Measurements from ENCODE around the gene TOMM20. TPM values are rescaled to one million over a fixed set of nuclear protein-coding genes. Genes with fewer than 3 reads are reported as not detected.

Gene TOMM20
- total and polyA plus RNA-seq, 2 experiments from 2014 or later = 51.8 to 99.6 TPM

GRCh38 chr1:235067396-235068157 is 61.1 kb downstream of the TOMM20 start:
- Histone ChIP-seq H3K27ac (peak overlapping the region; percentile 96), H3K9me3 (ENCODE audit: low read depth) (no peaks in the 10 kb centered on the region), H3K4me3 (no peak overlapping the region), H3K27me3 (no peaks in the 10 kb centered on the region), H3K9me2 (replicated peaks; ENCODE audit: insufficient read depth) (no peaks in the 10 kb centered on the region), H3K36me3 (replicated peaks; ENCODE audit: insufficient read depth, low read depth) (no peaks in the 10 kb centered on the region), H2AFZ (no peak overlapping the region), H4K20me1 (ENCODE audit: insufficient read depth, poor library complexity, severe bottlenecking) (no peaks in the 10 kb centered on the region), H3K4me1 (ENCODE audit: insufficient read depth) (peaks cover 25% of the 10 kb centered on the region), H3K4me2 (peak overlapping the region; percentile 47), H3K79me2 (no peaks in the 10 kb centered on the region)
- TF ChIP-seq CTCF (IDR thresholded peaks at IDR 0.05; ENCODE audit: poor library complexity) (no peak), EZH2 (IDR thresholded peaks at IDR 0.05; ENCODE audit: borderline replicate concordance) (no peak), EZH2phosphoT487 (IDR thresholded peaks at IDR 0.05; ENCODE audit: low read depth, severe bottlenecking, unreplicated experiment) (no peak)
- 65% methylated on average over 12 of the region's 12 CpGs for whole genome bisulfite sequencing (ENCODE audit: low lambda C conversion rate, missing lambda C conversion rate)
- peak; percentile 90 for DNase-seq (ENCODE audit: low spot score)

- no peak overlapping the region for H3K4me2 ChIP-seq
- no peaks in the 10 kb centered on the region for H3K36me3 ChIP-seq (replicated peaks; ENCODE audit: insufficient read depth, low read depth)
- no peaks in the 10 kb centered on the region for H3K79me2 ChIP-seq
- no peaks in the 10 kb centered on the region for H3K9me3 ChIP-seq (ENCODE audit: low read depth)
- DNase-seq (ENCODE audit: low spot score) = no peak
- no peaks in the 10 kb centered on the region for H4K20me1 ChIP-seq (ENCODE audit: insufficient read depth, poor library complexity, severe bottlenecking)
- peak overlapping the region; percentile 89 for H3K27ac ChIP-seq
- WGBS (ENCODE audit: low lambda C conversion rate, missing lambda C conversion rate) = 89% methylated on average over 9 of the region's 9 CpGs
- no peak overlapping the region for H2AFZ ChIP-seq
- TF ChIP-seq EZH2phosphoT487 (IDR thresholded peaks at IDR 0.05; ENCODE audit: low read depth, severe bottlenecking, unreplicated experiment) = no peak
- TF ChIP-seq EZH2 (IDR thresholded peaks at IDR 0.05; ENCODE audit: borderline replicate concordance) = no peak
- no peak for TF ChIP-seq CTCF (IDR thresholded peaks at IDR 0.05; ENCODE audit: poor library complexity)
- no peak overlapping the region for H3K4me3 ChIP-seq
- H3K4me1 ChIP-seq (ENCODE audit: insufficient read depth) = peaks cover 44% of the 10 kb centered on the region
- no peaks in the 10 kb centered on the region for H3K9me2 ChIP-seq (replicated peaks; ENCODE audit: insufficient read depth)
- no peaks in the 10 kb centered on the region for H3K27me3 ChIP-seq
Measured at GRCh38 chr1:235063068-235063765, 65.4 kb downstream of the TOMM20 start.

GRCh38 chr1:235060607-235061470 is 67.8 kb downstream of the TOMM20 start:
- 23% methylated on average over 7 of the region's 7 CpGs for WGBS (ENCODE audit: low lambda C conversion rate, missing lambda C conversion rate)
- peak overlapping the region; percentile 26 for H3K4me2 ChIP-seq
- peak; percentile 58 for DNase-seq (ENCODE audit: low spot score)
- peak overlapping the region; percentile 96 for H3K27ac ChIP-seq
- no peaks in the 10 kb centered on the region for H3K9me3 ChIP-seq (ENCODE audit: low read depth)
- H3K79me2 ChIP-seq = no peaks in the 10 kb centered on the region
- peaks cover 32% of the 10 kb centered on the region for H3K4me1 ChIP-seq (ENCODE audit: insufficient read depth)
- no peaks in the 10 kb centered on the region for H3K27me3 ChIP-seq
- H3K36me3 ChIP-seq (replicated peaks; ENCODE audit: insufficient read depth, low read depth) = no peaks in the 10 kb centered on the region
- no peaks in the 10 kb centered on the region for H4K20me1 ChIP-seq (ENCODE audit: insufficient read depth, poor library complexity, severe bottlenecking)
- no peak for TF ChIP-seq EZH2phosphoT487 (IDR thresholded peaks at IDR 0.05; ENCODE audit: low read depth, severe bottlenecking, unreplicated experiment)
- no peak for TF ChIP-seq EZH2 (IDR thresholded peaks at IDR 0.05; ENCODE audit: borderline replicate concordance)
- no peak for TF ChIP-seq CTCF (IDR thresholded peaks at IDR 0.05; ENCODE audit: poor library complexity)
- no peak overlapping the region for H3K4me3 ChIP-seq
- no peaks in the 10 kb centered on the region for H3K9me2 ChIP-seq (replicated peaks; ENCODE audit: insufficient read depth)
- H2AFZ ChIP-seq = no peak overlapping the region

Small RNA genes lying within 50 kb of the gene (small RNA-seq; reads per million reads assigned to genes)
- gene AL732292.1 = not detected
- 10.0 reads per million, percentile 95 among the genes with 10 or more reads in this experiment for gene SNORA14B

Other genes starting within 250 kb of the TOMM20 start
- 75.4 and 80.8 TPM in 2 replicates for gene RBM34, start 32.4 kb upstream of the TOMM20 start, total RNA-seq
- 54.4 and 65.7 TPM in 2 replicates for gene RBM34, start 32.4 kb upstream of the TOMM20 start, polyA plus RNA-seq
- 35.0 and 44.7 TPM in 2 replicates for gene ARID4B, start 199.3 kb upstream of the TOMM20 start, total RNA-seq
- 29.4 and 45.2 TPM in 2 replicates for gene ARID4B, start 199.3 kb upstream of the TOMM20 start, polyA plus RNA-seq
- gene GGPS1, start 199.7 kb upstream of the TOMM20 start, total RNA-seq = 32.6 and 40.6 TPM in 2 replicates
- gene GGPS1, start 199.7 kb upstream of the TOMM20 start, polyA plus RNA-seq = 36.3 and 40.6 TPM in 2 replicates
- gene TBCE, start 238.6 kb upstream of the TOMM20 start, total RNA-seq = 17.4 and 21.5 TPM in 2 replicates
- gene TBCE, start 238.6 kb upstream of the TOMM20 start, polyA plus RNA-seq = 42.4 and 43.9 TPM in 2 replicates